Erythroblast (primary cell): ENCODE results near the gene GDF11.

Experiments
- GATA1 ChIP-seq: IDR thresholded peaks from 2 replicates; pipeline ENCODE4 v1.6.1; 2011; ENCODE audit warnings: low read depth, mild to moderate bottlenecking, control low read depth, low read length, moderate library complexity
- POLR2A ChIP-seq: IDR thresholded peaks from 2 replicates; pipeline ENCODE4 v1.6.1; 2011; ENCODE audit warnings: mild to moderate bottlenecking, low read length

GRCh38 chr12:55780685-55781084 is 37.8 kb downstream of the GDF11 start:
- no peak for TF ChIP-seq POLR2A
- no peak for TF ChIP-seq GATA1
